Liver (tissue), 3 donors: ENCODE measurements around the gene CPLANE1.

Experiments used
- GABPA ChIP-seq, 2 donors: IDR thresholded peaks in 1 of 2; conservative IDR thresholded peaks in 1 of 2; 2 replicates each; pipeline ENCODE4 v1.6.1; 2016; ENCODE audit warnings: antibody characterized with exemption in 2 of 2, mild to moderate bottlenecking in 1 of 2, moderate library complexity in 1 of 2
- SP1 ChIP-seq: IDR thresholded peaks from 2 replicates; pipeline ENCODE4 v1.6.1; 2018; ENCODE audit warnings: antibody characterized with exemption, mild to moderate bottlenecking
- TF ChIP-seq, protein P1 (sequence below): fragments of 150-350 bp; IDR thresholded peaks from 2 replicates; pipeline ENCODE4 v1.5.1; 2017; ENCODE audit warnings: improper control_type of control experiment, low read depth, low read length; ENCODE audit not compliant: missing input control
- TF ChIP-seq, protein P2 (sequence below): IDR thresholded peaks from 2 replicates; pipeline ENCODE4 v1.6.1; 2016; ENCODE audit warnings: antibody characterized with exemption, mild to moderate bottlenecking
- donor health status: healthy.
- donor health status: healthy.

DNA sequence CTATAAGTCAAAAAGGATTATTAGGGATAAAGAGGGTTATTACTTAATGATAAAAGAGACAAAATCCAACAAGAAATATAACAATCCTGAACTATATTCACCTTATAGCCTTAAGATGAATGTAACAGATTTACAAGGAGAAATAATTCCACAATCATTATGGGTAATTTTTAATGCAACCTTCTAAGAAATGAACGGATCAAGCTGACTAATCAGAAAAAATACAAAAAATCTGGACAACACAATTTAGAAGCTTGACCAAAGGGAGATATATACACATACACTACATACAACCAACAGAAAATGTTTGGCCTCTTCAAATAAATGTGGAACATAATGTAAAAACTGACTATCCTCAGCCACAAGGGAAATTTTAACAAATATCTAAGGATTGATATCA is 102.3 kb downstream of the CPLANE1 start:
- no peak for TF ChIP-seq SP1
- no peak for TF ChIP-seq GABPA (IDR thresholded peaks at IDR 0.05 in 1 of 2, conservative IDR thresholded peaks at IDR 0.05 in 1 of 2)
- TF ChIP-seq, protein P1, sequence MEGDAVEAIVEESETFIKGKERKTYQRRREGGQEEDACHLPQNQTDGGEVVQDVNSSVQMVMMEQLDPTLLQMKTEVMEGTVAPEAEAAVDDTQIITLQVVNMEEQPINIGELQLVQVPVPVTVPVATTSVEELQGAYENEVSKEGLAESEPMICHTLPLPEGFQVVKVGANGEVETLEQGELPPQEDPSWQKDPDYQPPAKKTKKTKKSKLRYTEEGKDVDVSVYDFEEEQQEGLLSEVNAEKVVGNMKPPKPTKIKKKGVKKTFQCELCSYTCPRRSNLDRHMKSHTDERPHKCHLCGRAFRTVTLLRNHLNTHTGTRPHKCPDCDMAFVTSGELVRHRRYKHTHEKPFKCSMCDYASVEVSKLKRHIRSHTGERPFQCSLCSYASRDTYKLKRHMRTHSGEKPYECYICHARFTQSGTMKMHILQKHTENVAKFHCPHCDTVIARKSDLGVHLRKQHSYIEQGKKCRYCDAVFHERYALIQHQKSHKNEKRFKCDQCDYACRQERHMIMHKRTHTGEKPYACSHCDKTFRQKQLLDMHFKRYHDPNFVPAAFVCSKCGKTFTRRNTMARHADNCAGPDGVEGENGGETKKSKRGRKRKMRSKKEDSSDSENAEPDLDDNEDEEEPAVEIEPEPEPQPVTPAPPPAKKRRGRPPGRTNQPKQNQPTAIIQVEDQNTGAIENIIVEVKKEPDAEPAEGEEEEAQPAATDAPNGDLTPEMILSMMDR: no peak
- TF ChIP-seq, protein P2, sequence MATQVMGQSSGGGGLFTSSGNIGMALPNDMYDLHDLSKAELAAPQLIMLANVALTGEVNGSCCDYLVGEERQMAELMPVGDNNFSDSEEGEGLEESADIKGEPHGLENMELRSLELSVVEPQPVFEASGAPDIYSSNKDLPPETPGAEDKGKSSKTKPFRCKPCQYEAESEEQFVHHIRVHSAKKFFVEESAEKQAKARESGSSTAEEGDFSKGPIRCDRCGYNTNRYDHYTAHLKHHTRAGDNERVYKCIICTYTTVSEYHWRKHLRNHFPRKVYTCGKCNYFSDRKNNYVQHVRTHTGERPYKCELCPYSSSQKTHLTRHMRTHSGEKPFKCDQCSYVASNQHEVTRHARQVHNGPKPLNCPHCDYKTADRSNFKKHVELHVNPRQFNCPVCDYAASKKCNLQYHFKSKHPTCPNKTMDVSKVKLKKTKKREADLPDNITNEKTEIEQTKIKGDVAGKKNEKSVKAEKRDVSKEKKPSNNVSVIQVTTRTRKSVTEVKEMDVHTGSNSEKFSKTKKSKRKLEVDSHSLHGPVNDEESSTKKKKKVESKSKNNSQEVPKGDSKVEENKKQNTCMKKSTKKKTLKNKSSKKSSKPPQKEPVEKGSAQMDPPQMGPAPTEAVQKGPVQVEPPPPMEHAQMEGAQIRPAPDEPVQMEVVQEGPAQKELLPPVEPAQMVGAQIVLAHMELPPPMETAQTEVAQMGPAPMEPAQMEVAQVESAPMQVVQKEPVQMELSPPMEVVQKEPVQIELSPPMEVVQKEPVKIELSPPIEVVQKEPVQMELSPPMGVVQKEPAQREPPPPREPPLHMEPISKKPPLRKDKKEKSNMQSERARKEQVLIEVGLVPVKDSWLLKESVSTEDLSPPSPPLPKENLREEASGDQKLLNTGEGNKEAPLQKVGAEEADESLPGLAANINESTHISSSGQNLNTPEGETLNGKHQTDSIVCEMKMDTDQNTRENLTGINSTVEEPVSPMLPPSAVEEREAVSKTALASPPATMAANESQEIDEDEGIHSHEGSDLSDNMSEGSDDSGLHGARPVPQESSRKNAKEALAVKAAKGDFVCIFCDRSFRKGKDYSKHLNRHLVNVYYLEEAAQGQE: no peak
